HG03135 (cell line): ENCODE data around the gene AMELX.

Experiments
- ATAC-seq: cut with Tn5 transposase; IDR thresholded peaks from one replicate; pipeline ENCODE4 v1.9.1; 2021; ENCODE audit warnings: mild to moderate bottlenecking, moderate library complexity; ENCODE audit not compliant: unreplicated experiment

AMELX gene

DNA sequence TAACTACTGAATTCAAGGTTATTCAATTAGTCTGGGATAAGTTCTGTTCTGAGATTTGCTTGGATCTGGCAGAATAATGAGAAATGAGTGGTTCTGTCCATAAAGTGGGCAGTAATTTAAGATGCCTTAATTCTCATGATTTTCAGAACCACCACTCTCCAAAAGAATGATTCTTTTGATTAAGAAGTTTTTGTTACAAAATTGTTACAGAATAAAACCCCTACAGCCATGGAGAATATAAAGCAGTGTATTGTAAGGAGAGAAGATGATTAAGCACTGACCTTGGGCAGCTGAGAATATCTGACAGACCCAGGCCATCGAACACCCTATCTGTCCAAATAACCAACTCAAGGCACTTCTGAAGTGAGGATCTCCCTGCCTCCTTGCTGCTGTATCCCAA lies 12.4 kb downstream of the AMELX start:
- ATAC-seq = no peak

DNA sequence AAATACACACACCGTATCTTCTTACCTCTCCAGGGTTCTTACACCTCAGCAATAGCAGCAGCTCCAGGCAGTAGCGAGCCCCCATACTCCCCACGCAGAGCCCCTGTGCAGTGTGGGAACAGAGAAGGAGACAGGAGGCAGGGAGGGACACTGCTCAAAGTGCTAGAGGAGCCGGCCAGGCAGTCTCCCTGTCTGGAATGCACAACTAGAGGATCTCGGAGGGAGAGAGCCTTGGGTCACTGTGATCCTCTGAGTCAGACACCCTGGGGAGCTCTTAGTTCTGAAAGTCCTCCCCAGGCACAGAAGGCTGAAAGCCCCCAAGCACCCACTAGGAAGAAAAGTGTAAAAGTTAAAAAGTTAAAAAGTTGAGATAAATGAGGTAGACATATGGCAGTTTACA lies 16.0 kb downstream of the AMELX start:
- no peak for ATAC-seq

- ATAC-seq = no peak
Measured at GRCh38 chrX:11311706-11312105, 18.5 kb downstream of the AMELX start.

- ATAC-seq = no peak
Measured at GRCh38 chrX:11319806-11320520, 26.8 kb downstream of the AMELX start.

- no peak for ATAC-seq
Measured at GRCh38 chrX:11321986-11322385, 28.8 kb downstream of the AMELX start.

DNA sequence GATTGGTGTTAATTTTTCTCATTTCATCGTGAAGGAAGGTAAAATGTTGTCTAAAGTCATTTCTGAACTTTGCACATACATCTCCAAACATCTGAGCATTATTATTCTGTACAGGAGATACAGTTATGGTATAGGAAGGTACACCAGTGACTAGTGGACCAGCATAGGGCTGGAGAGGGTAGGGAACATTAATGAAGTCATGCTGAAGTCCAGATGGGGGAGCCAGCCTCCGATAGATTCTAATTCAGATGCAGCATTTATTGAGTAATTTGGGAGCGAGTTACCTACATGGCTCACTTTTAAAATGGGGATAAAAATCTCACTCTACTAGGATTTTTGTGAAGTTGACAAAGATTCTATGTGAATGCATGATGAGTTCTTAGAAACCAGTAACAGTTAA lies 34.9 kb downstream of the AMELX start:
- no peak for ATAC-seq

- no peak for ATAC-seq
Measured at GRCh38 chrX:11329021-11329420, 35.8 kb downstream of the AMELX start.

DNA sequence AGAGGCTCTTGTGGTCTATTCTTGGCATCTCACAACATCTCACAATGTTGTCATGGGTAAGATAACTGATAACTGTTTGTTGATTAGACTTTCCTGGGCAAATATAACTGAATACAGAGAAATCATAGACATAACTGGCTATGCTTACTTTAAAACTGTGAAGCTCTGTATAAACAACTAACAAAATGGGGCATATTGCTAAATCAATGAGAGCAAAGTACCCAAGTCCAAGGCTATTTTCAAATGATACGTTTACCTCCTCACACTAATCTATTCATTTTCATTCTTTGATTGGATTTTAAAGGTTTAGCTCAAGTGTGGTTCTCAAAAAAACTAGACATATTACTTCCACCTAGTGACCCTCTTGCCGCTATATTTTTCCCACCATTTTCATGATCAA lies 38.6 kb downstream of the AMELX start:
- ATAC-seq = no peak

- no peak for ATAC-seq
Measured at GRCh38 chrX:11334165-11334564, 41.0 kb downstream of the AMELX start.

DNA sequence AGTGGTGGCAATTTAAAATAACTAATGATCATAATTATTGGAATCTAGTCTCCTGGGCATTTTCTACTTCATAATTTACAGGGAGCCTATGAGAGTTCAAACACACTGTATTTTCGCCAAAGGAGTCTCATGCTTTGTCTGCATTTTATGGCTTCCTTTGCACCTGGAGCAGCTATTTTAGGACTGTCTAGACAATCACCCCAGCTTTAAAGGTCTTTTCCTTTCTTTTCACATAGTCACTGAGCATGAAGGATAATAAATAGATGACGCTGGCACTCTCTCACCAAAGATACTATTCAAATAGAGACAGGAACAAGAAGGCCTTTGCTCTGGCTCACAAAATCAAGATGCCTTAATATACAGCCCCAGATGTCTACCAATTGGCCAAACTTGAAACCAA lies 43.0 kb downstream of the AMELX start:
- ATAC-seq = no peak

DNA sequence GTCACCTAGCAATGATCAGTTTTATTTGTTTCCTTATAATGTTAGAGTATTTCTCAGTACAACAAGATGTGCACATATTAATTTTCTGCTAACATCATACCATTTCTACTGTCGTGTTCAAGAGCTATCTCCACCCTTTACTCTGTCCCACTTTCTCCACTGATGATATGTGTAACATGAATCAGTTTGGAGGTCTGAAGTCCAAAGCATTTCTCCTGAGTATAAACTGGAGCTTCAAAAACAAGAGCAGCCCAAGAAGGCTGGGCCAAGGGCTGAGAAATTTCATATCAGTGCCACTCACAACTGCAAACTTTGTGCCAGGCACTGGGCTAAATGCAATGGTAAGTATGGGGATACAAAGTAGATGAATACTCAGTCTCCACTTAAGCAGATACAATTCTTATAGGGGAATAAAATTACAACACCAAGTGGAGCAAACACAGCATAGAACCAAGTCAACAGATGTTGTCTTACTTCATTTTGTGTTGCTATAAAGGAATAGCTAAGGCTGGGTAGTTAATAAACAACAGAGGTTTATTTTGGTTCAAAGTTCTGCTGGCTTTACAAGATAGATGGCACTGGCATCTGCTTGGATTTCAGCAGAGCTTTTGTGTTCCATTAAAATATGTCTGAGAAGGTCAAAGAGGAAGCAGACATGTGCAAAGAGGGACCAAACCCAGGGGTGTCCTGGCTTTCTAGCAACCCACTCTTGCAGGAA lies 44.2 kb downstream of the AMELX start:
- no peak for ATAC-seq

- peak; percentile 68 for ATAC-seq
Measured at GRCh38 chrX:11341274-11342201, 48.3 kb downstream of the AMELX start.

DNA sequence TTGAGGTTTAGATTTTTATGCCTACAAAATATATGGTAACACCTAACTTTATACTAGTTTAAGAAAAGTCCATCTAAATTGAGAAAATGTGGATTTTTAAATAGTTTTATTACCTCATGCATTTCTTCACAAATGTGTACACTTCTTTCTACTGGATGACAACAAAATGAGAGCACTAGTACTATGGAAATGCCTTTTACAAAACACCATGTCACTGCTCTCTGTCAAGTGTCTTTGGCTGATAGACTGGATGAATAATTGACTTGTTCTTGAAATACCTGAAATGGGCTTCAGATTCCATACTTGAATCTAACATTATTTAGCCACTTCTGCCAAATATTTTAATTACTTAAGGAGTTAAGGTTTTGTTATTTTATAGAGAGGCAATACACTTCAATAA lies 49.5 kb downstream of the AMELX start:
- no peak for ATAC-seq

DNA sequence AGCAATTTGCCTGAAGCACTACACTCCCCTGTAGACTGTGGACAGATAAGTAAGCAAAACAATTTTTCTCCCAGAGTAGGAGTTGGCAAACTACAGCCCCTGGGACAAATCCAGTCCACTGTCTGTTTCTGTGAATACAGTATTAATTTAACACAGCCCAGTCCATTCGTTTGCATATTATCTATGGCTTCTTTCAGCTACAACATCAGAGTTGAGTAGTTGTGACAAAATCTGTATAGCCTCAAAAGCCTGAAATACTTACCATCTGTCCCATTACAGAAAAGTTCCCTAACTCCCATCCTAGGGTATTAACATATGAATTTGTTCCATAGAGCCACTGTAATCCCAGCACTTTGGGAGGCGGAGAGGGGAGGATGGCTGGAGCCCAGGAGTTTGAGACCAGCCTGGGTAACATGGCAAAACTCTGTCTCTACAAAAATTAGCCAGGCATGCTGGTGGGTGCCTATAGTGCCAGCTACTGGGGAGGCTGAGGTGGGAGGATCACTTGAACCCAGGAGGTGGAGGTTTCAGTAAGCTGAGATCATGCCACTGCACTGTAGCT lies 53.0 kb downstream of the AMELX start:
- ATAC-seq = no peak

DNA sequence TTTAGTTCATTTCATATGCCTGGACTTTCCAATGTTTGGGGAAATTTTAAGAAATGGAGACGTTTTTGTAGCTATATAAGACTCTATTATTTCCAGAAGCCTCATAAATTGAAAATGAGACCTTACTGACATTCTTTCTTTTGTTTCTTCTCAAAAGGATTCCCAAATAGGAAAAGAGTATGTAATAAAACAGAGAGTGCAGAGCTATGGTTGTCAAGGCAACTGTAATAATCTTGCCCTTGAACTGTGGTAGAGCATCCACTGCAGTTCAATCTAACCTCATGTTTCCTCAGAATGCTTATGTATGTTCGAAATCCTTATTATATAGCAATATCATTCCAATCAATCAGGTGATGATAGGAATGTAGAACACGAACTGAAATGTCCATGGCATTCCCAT lies 54.1 kb downstream of the AMELX start:
- ATAC-seq = no peak

DNA sequence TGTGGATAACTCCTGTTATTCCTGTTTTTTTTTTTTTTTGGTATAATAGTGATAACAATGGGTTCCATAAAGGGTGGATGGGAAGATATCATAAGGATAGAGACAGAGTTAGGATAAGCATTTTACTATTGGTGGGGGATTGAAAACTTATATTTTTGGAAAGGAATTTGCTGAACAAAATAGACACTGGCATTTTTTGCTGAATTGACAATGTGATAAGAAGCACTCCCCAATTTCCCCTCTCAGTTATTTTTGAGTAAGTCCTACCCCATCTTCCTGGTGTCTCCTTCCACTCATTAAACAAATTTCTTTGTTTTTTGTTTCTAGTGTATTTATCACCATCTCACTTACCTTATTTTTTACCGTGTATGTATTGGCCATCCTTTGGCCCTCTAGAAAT lies 55.8 kb downstream of the AMELX start:
- no peak for ATAC-seq

GRCh38 chrX:11349661-11350337 lies 56.6 kb downstream of the AMELX start:
- no peak for ATAC-seq
